ENCODE results near the gene CARD11. TPM values are rescaled to one million over a fixed set of nuclear protein-coding genes. Genes with fewer than 3 reads are reported as not detected.

The CARD11 gene
- total and polyA plus RNA-seq, 9 donors = 0.28 to 2.5 (median 0.80) TPM

GRCh38 chr7:2884161-2884560 is 159.5 kb downstream of the CARD11 start:
- H3K36me3 ChIP-seq = no peaks in the 10 kb centered on the region
- DNase-seq = no peak
- H3K27ac ChIP-seq = no peak overlapping the region
- H3K4me1 ChIP-seq (ENCODE audit: insufficient read depth) = peaks cover 4% of the 10 kb centered on the region
- H3K4me3 ChIP-seq = no peak overlapping the region
- intact Hi-C loops (cut with DNase I) = loop anchor here in 1 of 4 donors (10.0 kb wide), 1 partner anchor 271 kb away; no protein-coding TSS in a partner anchor
- H3K27me3 ChIP-seq = no peaks in the 10 kb centered on the region
- H3K9me3 ChIP-seq = no peaks in the 10 kb centered on the region
- no peak for TF ChIP-seq EP300 (IDR thresholded peaks at IDR 0.05)
- no peak for TF ChIP-seq POLR2A (IDR thresholded peaks at IDR 0.05)
- TF ChIP-seq CTCF (IDR thresholded peaks at IDR 0.05) = no peak
- WGBS, 3 donors = 25 to 42% (median 38%) methylated on average over 9 of the region's 9 CpGs

- DNase-seq = no peak
- Histone ChIP-seq H3K9me3 (no peaks in the 10 kb centered on the region), H3K27me3 (no peaks in the 10 kb centered on the region), H3K4me3 (no peak overlapping the region), H3K27ac (no peak overlapping the region), H3K4me1 (ENCODE audit: insufficient read depth) (peaks cover 4% of the 10 kb centered on the region), H3K36me3 (no peaks in the 10 kb centered on the region)
- intact Hi-C loops (cut with DNase I) = loop anchor here in 1 of 4 donors (10.0 kb wide), 1 partner anchor 272 kb away; no protein-coding TSS in a partner anchor
- TF ChIP-seq EP300 (IDR thresholded peaks at IDR 0.05) (no peak), CTCF (IDR thresholded peaks at IDR 0.05) (no peak), POLR2A (IDR thresholded peaks at IDR 0.05) (no peak)
- 84 to 91% (median 90%) methylated on average over 17 of the region's 17 CpGs for WGBS, 3 donors
Observed at GRCh38 chr7:2883101-2883500, 160.6 kb downstream of the CARD11 start.

GRCh38 chr7:2882111-2882510 is 161.6 kb downstream of the CARD11 start:
- Histone ChIP-seq H3K27me3 (no peaks in the 10 kb centered on the region), H3K27ac (no peak overlapping the region), H3K36me3 (no peaks in the 10 kb centered on the region), H3K4me1 (ENCODE audit: insufficient read depth) (peaks cover 4% of the 10 kb centered on the region), H3K4me3 (no peak overlapping the region), H3K9me3 (no peaks in the 10 kb centered on the region)
- TF ChIP-seq CTCF (IDR thresholded peaks at IDR 0.05) (no peak), POLR2A (IDR thresholded peaks at IDR 0.05) (no peak), EP300 (IDR thresholded peaks at IDR 0.05) (no peak)
- WGBS, 3 donors = 79 to 82% (median 80%) methylated on average over 10 of the region's 10 CpGs
- intact Hi-C loops (cut with DNase I) = loop anchor here in 1 of 4 donors (10.0 kb wide), 1 partner anchor 273 kb away; no protein-coding TSS in a partner anchor
- no peak for DNase-seq

- Histone ChIP-seq H3K4me1 (ENCODE audit: insufficient read depth) (peaks cover 4% of the 10 kb centered on the region), H3K27ac (peak overlapping the region in 1 of 2 donors; percentile 47), H3K4me3 (no peak overlapping the region), H3K27me3 (no peaks in the 10 kb centered on the region), H3K9me3 (no peaks in the 10 kb centered on the region), H3K36me3 (no peaks in the 10 kb centered on the region)
- peak; percentile 49 to 84 (median 79) for DNase-seq
- intact Hi-C loops (cut with DNase I) = loop anchor here in 1 of 4 donors (10.0 kb wide), 1 partner anchor 274 kb away; no protein-coding TSS in a partner anchor
- 14 to 29% (median 16%) methylated on average over 18 of the region's 18 CpGs for WGBS, 3 donors
- TF ChIP-seq POLR2A (IDR thresholded peaks at IDR 0.05) = no peak
- no peak for TF ChIP-seq EP300 (IDR thresholded peaks at IDR 0.05)
- no peak for TF ChIP-seq CTCF (IDR thresholded peaks at IDR 0.05)
Observed at GRCh38 chr7:2880874-2881533, 162.7 kb downstream of the CARD11 start.

Data from ovary (tissue), 9 donors.